Tibial nerve (tissue), 4 donors: ENCODE data around the gene HIRIP3. TPM values are rescaled to one million over a fixed set of nuclear protein-coding genes. Genes with fewer than 3 reads are reported as not detected.

Experiments used
- total RNA-seq, 4 donors: library from RNA; depleted of rRNA; stranded (reverse); fragments of >200 nt; gene quantifications; one replicate each; pipeline ENCODE4 v1.1.0, GENCODE V29; 2016

Gene HIRIP3
- total RNA-seq, 4 donors from 2014 or later, result 12.6 to 26.7 (median 22.6) TPM

Other genes with a start within 250 kb of the HIRIP3 start
- gene C16orf54, start 249.6 kb downstream of the HIRIP3 start, total RNA-seq, result 1 to 10 TPM in 1 of 4 donors, under 1 TPM in 3; 0.20 to 2.8 (median 0.61) TPM
- not detected for gene ZG16, start 217.4 kb downstream of the HIRIP3 start, total RNA-seq
- gene KIF22, start 204.9 kb downstream of the HIRIP3 start, total RNA-seq, result 10 to 100 TPM; 19.9 to 42.8 (median 40.5) TPM
- 10 to 100 TPM; 40.0 to 75.9 (median 62.0) TPM for gene MAZ, start 189.1 kb downstream of the HIRIP3 start, total RNA-seq
- gene PRRT2, start 183.4 kb downstream of the HIRIP3 start, total RNA-seq, result 10 to 100 TPM; 10.0 to 28.4 (median 18.5) TPM
- 10 to 100 TPM; 40.8 to 70.7 (median 61.0) TPM for gene PAGR1, start 179.5 kb downstream of the HIRIP3 start, total RNA-seq
- 100 to 1,000 TPM; 113 to 247 (median 177) TPM for gene MVP, start 175.2 kb downstream of the HIRIP3 start, total RNA-seq
- 100 to 1,000 TPM in 2 of 4 donors, 10 to 100 TPM in 2; 80.0 to 121 (median 94.8) TPM for gene CDIPT, start 132.4 kb downstream of the HIRIP3 start, total RNA-seq
- gene SEZ6L2, start 96.1 kb downstream of the HIRIP3 start, total RNA-seq, result 1 to 10 TPM in 2 of 4 donors, under 1 TPM in 2; 0.84 to 4.9 (median 1.3) TPM
- gene ASPHD1, start 95.1 kb downstream of the HIRIP3 start, total RNA-seq, result 1 to 10 TPM in 3 of 4 donors, under 1 TPM in 1; 0.90 to 5.7 (median 3.9) TPM
- gene KCTD13, start 69.4 kb downstream of the HIRIP3 start, total RNA-seq, result 10 to 100 TPM; 31.0 to 81.0 (median 38.7) TPM
- 100 to 1,000 TPM in 2 of 4 donors, 10 to 100 TPM in 2; 83.1 to 144 (median 103) TPM for gene TMEM219, start 33.5 kb downstream of the HIRIP3 start, total RNA-seq
- gene TAOK2, start 21.7 kb downstream of the HIRIP3 start, total RNA-seq, result 10 to 100 TPM; 51.3 to 88.8 (median 66.0) TPM
- gene INO80E, start 624 bp upstream of the HIRIP3 start, total RNA-seq, result 10 to 100 TPM; 36.6 to 60.4 (median 51.6) TPM
- 1 to 10 TPM in 2 of 4 donors, under 1 TPM in 2; 0.44 to 4.2 (median 1.7) TPM for gene DOC2A, start 15.4 kb upstream of the HIRIP3 start, total RNA-seq
- gene C16orf92, start 27.6 kb upstream of the HIRIP3 start, total RNA-seq, result not detected
- gene TLCD3B, start 35.7 kb upstream of the HIRIP3 start, total RNA-seq, result not detected
- 100 to 1,000 TPM; 474 to 649 (median 487) TPM for gene ALDOA, start 70.1 kb upstream of the HIRIP3 start, total RNA-seq
- 10 to 100 TPM; 21.1 to 54.3 (median 34.3) TPM for gene PPP4C, start 80.4 kb upstream of the HIRIP3 start, total RNA-seq
- 1 to 10 TPM in 1 of 4 donors, under 1 TPM in 2, not detected in 1; 0.66 to 1.5 (median 0.84) TPM for gene TBX6, start 96.3 kb upstream of the HIRIP3 start, total RNA-seq
- gene YPEL3, start 100.6 kb upstream of the HIRIP3 start, total RNA-seq, result 100 to 1,000 TPM in 2 of 4 donors, 10 to 100 TPM in 2; 81.9 to 197 (median 122) TPM
- 1 to 10 TPM; 2.8 to 5.2 (median 4.6) TPM for gene GDPD3, start 117.9 kb upstream of the HIRIP3 start, total RNA-seq
- 10 to 100 TPM; 65.5 to 93.0 (median 79.5) TPM for gene MAPK3, start 127.6 kb upstream of the HIRIP3 start, total RNA-seq
- 10 to 100 TPM; 35.0 to 66.9 (median 47.1) TPM for gene CORO1A, start 188.0 kb upstream of the HIRIP3 start, total RNA-seq
- 100 to 1,000 TPM; 218 to 491 (median 322) TPM for gene BOLA2B, start 198.0 kb upstream of the HIRIP3 start, total RNA-seq
- 10 to 100 TPM; 45.7 to 68.7 (median 52.8) TPM for gene SLX1A, start 198.3 kb upstream of the HIRIP3 start, total RNA-seq
- 10 to 100 TPM in 3 of 4 donors, 1 to 10 TPM in 1; 9.8 to 55.3 (median 32.9) TPM for gene SULT1A3, start 203.6 kb upstream of the HIRIP3 start, total RNA-seq